ENCODE measurements around the gene NEXN.

The NEXN gene

DNA sequence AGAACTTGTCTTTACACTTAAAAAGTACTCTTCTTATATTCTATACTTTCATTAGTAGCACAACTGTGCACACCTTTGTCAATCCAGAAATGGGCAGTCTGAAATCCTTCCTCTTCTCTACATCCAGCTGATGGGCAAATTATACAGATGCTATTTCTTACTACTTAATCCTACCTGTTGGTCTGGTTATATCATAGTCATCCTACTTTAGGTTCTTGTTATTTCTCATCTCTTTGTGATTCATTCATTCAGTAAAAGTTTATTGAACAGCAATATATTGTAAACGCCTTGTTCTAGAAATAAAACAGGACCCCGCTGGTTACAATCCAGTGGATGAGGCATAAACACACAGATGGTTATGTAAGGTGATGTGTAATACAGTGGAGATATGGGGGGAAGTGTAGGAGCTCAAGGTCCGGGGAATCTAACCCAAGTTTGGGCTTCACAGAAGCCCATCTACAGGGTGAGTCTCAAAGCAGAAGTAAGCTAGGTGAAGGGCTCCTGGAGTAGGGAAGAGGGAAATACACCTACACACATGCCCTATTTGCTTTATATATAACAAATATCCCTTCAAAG is 102.3 kb downstream of the NEXN start:
- Histone ChIP-seq H3K27ac (no peak overlapping the region), H3K4me3 (no peak overlapping the region)

DNA sequence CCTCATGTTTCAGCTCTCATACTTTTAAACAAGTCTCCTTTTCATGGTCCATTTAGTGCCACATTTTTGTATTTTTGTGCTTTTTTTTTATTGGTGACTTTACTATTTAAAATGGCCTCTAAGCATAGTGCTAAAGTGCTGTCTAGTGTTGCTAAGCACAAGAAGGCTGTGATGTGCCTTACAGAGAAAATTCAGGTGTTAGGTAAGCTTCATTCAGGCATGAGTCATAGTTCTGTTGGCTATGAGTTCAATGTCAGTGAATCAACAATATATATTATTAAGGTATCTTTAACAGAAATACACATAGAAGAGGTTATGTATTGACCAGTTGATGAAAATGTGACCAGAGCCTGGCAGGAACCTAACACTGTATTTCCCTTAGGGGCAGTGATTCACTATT is 103.2 kb downstream of the NEXN start:
- H3K4me3 ChIP-seq: no peak overlapping the region
- no peak overlapping the region for H3K27ac ChIP-seq
